GM19099 (cell line): ENCODE data around the gene ACSL3.

ENCODE experiments used
- POLR2A ChIP-seq: IDR thresholded peaks from 3 replicates; pipeline ENCODE4 v1.6.1; 2011; ENCODE audit warnings: low read depth; ENCODE audit not compliant: insufficient read length; ENCODE audit errors: extremely low read depth

Gene ACSL3

GRCh38 chr2:222842491-222843174 is 18.2 kb upstream of the ACSL3 start:
- no peak for TF ChIP-seq POLR2A

- no peak for TF ChIP-seq POLR2A
Observed at GRCh38 chr2:222844323-222844722, 16.5 kb upstream of the ACSL3 start.

- no peak for TF ChIP-seq POLR2A
Observed at GRCh38 chr2:222846003-222846402, 14.8 kb upstream of the ACSL3 start.

GRCh38 chr2:222848862-222849261 is 12.0 kb upstream of the ACSL3 start:
- TF ChIP-seq POLR2A = no peak

GRCh38 chr2:222851956-222852617 is 8.7 kb upstream of the ACSL3 start:
- TF ChIP-seq POLR2A = no peak

- TF ChIP-seq POLR2A = no peak
Observed at GRCh38 chr2:222854773-222855700, 5.8 kb upstream of the ACSL3 start.

GRCh38 chr2:222859786-222860612 is 837 bp upstream of the ACSL3 start:
- no peak for TF ChIP-seq POLR2A

GRCh38 chr2:222861411-222862105 is 722 bp downstream of the ACSL3 start:
- TF ChIP-seq POLR2A = no peak

- no peak for TF ChIP-seq POLR2A
Observed at GRCh38 chr2:222862106-222862908, 1.5 kb downstream of the ACSL3 start.

- TF ChIP-seq POLR2A = no peak
Observed at GRCh38 chr2:222862909-222863544, 2.2 kb downstream of the ACSL3 start.

GRCh38 chr2:222864296-222864695 is 3.5 kb downstream of the ACSL3 start:
- TF ChIP-seq POLR2A = no peak

GRCh38 chr2:222865301-222865700 is 4.5 kb downstream of the ACSL3 start:
- no peak for TF ChIP-seq POLR2A

- no peak for TF ChIP-seq POLR2A
Observed at GRCh38 chr2:222866358-222866960, 5.6 kb downstream of the ACSL3 start.

GRCh38 chr2:222869252-222869560 is 8.4 kb downstream of the ACSL3 start:
- TF ChIP-seq POLR2A = no peak
